Smooth muscle cell (in vitro differentiated cells): ENCODE results near the gene NRXN3. TPM values are rescaled to one million over a fixed set of nuclear protein-coding genes. Genes with fewer than 3 reads are reported as not detected.

Experiments
- DNase-seq: peaks from one replicate; lab custom pipeline; 2025; ENCODE audit not compliant: unreplicated experiment; lab: John Stamatoyannopoulos, UW
- H2AFZ ChIP-seq: fragments of 200-600 bp; sonication (generic); 2 replicates; pipeline ENCODE4 v1.6.0; 2016; ENCODE audit warnings: antibody characterized with exemption, low read depth, mild to moderate bottlenecking
- H3F3A ChIP-seq: fragments of 200-600 bp; sonication (generic); 2 replicates; pipeline ENCODE4 v1.6.0; 2017; ENCODE audit warnings: antibody characterized with exemption, low read depth
- H3K27ac ChIP-seq: fragments of 200-600 bp; sonication (generic); 2 replicates; pipeline ENCODE4 v1.5.1; 2016; ENCODE audit warnings: low read depth, mild to moderate bottlenecking
- H3K27me3 ChIP-seq: fragments of 200-600 bp; sonication (generic); 2 replicates; pipeline ENCODE4 v1.6.1; 2016; ENCODE audit warnings: low read depth, mild to moderate bottlenecking
- H3K36me3 ChIP-seq: fragments of 200-600 bp; sonication (generic); 2 replicates; pipeline ENCODE4 v1.5.1; 2016; ENCODE audit warnings: low read depth
- H3K4me1 ChIP-seq: fragments of 200-600 bp; sonication (generic); 2 replicates; pipeline ENCODE4 v1.5.1; 2016; ENCODE audit warnings: low read depth
- H3K4me2 ChIP-seq: fragments of 200-600 bp; sonication (generic); 2 replicates; pipeline ENCODE4 v1.6.0; 2016; ENCODE audit warnings: mild to moderate bottlenecking
- H3K4me3 ChIP-seq: fragments of 200-600 bp; sonication (generic); 2 replicates; pipeline ENCODE4 v1.5.1; 2016; ENCODE audit warnings: mild to moderate bottlenecking
- H3K79me2 ChIP-seq: fragments of 200-600 bp; sonication (generic); 2 replicates; pipeline ENCODE4 v1.6.0; 2016; ENCODE audit warnings: low read depth, mild to moderate bottlenecking
- H3K9ac ChIP-seq: fragments of 200-600 bp; sonication (generic); 2 replicates; pipeline ENCODE4 v1.6.0; 2016; ENCODE audit warnings: low read depth
- H3K9me3 ChIP-seq: fragments of 200-600 bp; sonication (generic); replicated peaks from 2 replicates; pipeline ENCODE4 v1.5.1; 2016; ENCODE audit warnings: low read depth
- H4K20me1 ChIP-seq: fragments of 200-600 bp; sonication (generic); 2 replicates; pipeline ENCODE4 v1.6.0; 2016; ENCODE audit warnings: low read depth
- WGBS: methylation state at CpG from one replicate; pipeline ENCODE4 v1.1.7; 2016; ENCODE audit warnings: low lambda C conversion rate; 5-methylcytosine and 5-hydroxymethylcytosine counted together
- polyA plus RNA-seq: library from polyadenylated mRNA; unstranded; fragments of >200 nt; fragmentation: Nextera tagmentation; extraction: Ambion mirVana; gene quantifications from 2 replicates; pipeline ENCODE4 v1.2.1, GENCODE V29; 2016
- total RNA-seq: library from RNA; depleted of rRNA; stranded (reverse); fragments of >200 nt; gene quantifications from 2 replicates; pipeline ENCODE4 v1.2.3, GENCODE V29; 2014
- TF ChIP-seq, protein P1 (sequence below): fragments of 200-600 bp; sonication (generic); IDR thresholded peaks from 2 replicates; pipeline ENCODE4 v1.5.1; 2017; ENCODE audit warnings: borderline replicate concordance, mild to moderate bottlenecking, antibody characterized with exemption; ENCODE audit not compliant: insufficient read depth, poor library complexity, severe bottlenecking

The NRXN3 gene
- total and polyA plus RNA-seq, 2 experiments from 2014 or later = 1.2 to 7.0 TPM

DNA sequence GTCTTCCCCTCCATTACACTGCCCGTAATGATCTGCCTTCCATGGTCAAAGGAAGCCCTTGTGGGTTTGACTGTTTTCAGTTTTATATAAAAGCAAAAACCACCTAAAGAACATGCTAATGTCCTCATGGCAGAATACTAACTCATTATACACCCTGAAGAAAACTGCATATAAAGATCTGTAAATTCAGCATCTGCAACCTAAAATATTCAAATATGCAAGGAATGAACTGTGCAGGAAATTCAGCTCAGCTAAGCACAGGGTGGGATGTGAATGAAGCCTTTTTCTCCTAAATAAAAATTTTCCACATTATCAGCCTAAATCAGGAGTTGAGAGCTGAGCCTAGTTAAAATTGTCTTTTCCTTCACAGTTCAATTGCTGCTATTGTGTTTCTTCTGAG is 128.1 kb downstream of the NRXN3 start:
- Histone ChIP-seq H3K36me3 (no peaks in the 10 kb centered on the region), H3K4me2 (no peak overlapping the region), H3K27me3 (no peaks in the 10 kb centered on the region), H2AFZ (no peak overlapping the region), H3K79me2 (no peaks in the 10 kb centered on the region), H3K27ac (no peak overlapping the region), H3F3A (no peaks in the 10 kb centered on the region), H3K9me3 (no peaks in the 10 kb centered on the region), H4K20me1 (no peaks in the 10 kb centered on the region), H3K9ac (no peak overlapping the region), H3K4me3 (no peak overlapping the region), H3K4me1 (peaks cover 10% of the 10 kb centered on the region)
- WGBS = 85% methylated on average over 1 of the region's 1 CpG
- TF ChIP-seq, protein P1, sequence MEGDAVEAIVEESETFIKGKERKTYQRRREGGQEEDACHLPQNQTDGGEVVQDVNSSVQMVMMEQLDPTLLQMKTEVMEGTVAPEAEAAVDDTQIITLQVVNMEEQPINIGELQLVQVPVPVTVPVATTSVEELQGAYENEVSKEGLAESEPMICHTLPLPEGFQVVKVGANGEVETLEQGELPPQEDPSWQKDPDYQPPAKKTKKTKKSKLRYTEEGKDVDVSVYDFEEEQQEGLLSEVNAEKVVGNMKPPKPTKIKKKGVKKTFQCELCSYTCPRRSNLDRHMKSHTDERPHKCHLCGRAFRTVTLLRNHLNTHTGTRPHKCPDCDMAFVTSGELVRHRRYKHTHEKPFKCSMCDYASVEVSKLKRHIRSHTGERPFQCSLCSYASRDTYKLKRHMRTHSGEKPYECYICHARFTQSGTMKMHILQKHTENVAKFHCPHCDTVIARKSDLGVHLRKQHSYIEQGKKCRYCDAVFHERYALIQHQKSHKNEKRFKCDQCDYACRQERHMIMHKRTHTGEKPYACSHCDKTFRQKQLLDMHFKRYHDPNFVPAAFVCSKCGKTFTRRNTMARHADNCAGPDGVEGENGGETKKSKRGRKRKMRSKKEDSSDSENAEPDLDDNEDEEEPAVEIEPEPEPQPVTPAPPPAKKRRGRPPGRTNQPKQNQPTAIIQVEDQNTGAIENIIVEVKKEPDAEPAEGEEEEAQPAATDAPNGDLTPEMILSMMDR = no peak
- DNase-seq = no peak

DNA sequence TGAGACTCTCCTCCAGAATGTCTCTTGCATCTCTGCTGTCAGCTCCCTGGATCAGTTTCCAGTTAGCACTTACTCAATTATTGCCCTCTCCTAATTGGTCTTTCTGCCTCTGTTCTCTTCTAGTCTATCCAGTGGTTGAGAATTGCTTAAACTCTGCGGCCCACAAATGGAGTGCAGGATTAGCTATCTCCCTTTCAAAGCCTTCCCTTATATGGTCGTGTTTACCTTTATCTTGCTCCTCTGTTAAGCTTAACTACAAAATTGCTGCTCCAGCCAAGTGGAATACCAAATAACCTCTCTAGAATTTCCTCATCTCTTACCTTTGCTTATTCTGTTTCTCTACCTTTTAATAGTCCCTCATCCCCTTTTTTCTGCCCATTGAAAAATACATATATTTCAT is 132.7 kb downstream of the NRXN3 start:
- no peaks in the 10 kb centered on the region for H3K79me2 ChIP-seq
- H3K9me3 ChIP-seq = no peaks in the 10 kb centered on the region
- H3K9ac ChIP-seq = no peak overlapping the region
- H3K4me2 ChIP-seq = no peak overlapping the region
- H3K27me3 ChIP-seq = no peaks in the 10 kb centered on the region
- H3K36me3 ChIP-seq = no peaks in the 10 kb centered on the region
- H3K27ac ChIP-seq = no peak overlapping the region
- WGBS = 34% methylated on average over 2 of the region's 2 CpGs
- H3F3A ChIP-seq = no peaks in the 10 kb centered on the region
- no peaks in the 10 kb centered on the region for H4K20me1 ChIP-seq
- H3K4me1 ChIP-seq = peaks cover 14% of the 10 kb centered on the region
- TF ChIP-seq, protein P1 = no peak
- no peak for DNase-seq
- H2AFZ ChIP-seq = no peak overlapping the region
- H3K4me3 ChIP-seq = no peak overlapping the region

DNA sequence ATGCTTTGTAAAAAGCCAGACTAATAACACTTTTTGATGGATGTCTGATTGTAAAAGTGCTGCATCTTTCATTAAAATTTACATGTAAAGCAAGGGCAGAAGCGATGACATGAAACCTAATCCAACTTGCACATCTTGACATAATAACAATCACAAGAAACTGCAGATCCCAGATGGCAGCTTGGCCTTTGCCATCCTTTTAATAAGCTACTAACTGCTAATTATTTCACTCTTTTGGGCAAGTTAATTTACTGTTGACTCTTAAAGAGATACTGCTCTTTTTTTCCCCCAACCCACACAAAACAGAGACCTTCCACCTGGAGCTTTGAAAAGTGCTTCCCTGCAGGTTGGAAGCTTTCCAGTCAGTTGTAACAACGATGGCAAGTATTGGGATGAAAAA is 137.5 kb downstream of the NRXN3 start:
- no peaks in the 10 kb centered on the region for H3K27me3 ChIP-seq
- H3K36me3 ChIP-seq = no peaks in the 10 kb centered on the region
- no peaks in the 10 kb centered on the region for H3K9me3 ChIP-seq
- H3K27ac ChIP-seq = no peak overlapping the region
- no peak overlapping the region for H2AFZ ChIP-seq
- peaks cover 14% of the 10 kb centered on the region for H3K4me1 ChIP-seq
- TF ChIP-seq, protein P1 = no peak
- H3K79me2 ChIP-seq = no peaks in the 10 kb centered on the region
- H3F3A ChIP-seq = no peaks in the 10 kb centered on the region
- H3K4me3 ChIP-seq = no peak overlapping the region
- 91% methylated on average over 2 of the region's 2 CpGs for WGBS
- no peak overlapping the region for H3K4me2 ChIP-seq
- no peaks in the 10 kb centered on the region for H4K20me1 ChIP-seq
- no peak for DNase-seq
- H3K9ac ChIP-seq = no peak overlapping the region

DNA sequence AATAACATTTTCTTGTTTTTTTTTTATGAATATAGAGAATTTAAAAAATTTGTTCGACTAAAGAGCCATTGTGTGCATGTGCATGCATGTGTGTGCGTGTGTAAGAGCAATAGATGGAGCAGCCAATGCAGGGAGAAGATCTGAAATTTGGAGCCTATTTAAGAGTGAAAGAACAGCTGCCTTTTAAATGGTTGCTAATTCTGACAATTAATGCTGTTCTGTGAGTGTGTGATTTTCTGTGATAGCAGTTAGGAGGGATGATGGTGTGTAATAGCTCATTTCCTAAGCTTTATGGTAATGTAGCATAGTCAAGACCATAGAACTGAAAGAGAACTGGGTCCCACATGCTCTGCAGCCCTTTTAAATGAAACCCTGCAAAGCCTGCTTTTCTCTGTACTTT is 137.9 kb downstream of the NRXN3 start:
- WGBS = 95% methylated on average over 2 of the region's 2 CpGs

More for the DNA sequence above, 137.9 kb downstream of the NRXN3 start:
- no peak overlapping the region for H3K9ac ChIP-seq
- no peaks in the 10 kb centered on the region for H3K79me2 ChIP-seq
- H3K9me3 ChIP-seq = no peaks in the 10 kb centered on the region
- H3K4me3 ChIP-seq = no peak overlapping the region
- no peaks in the 10 kb centered on the region for H3K27me3 ChIP-seq
- H3F3A ChIP-seq = no peaks in the 10 kb centered on the region
- H3K27ac ChIP-seq = no peak overlapping the region
- no peaks in the 10 kb centered on the region for H3K36me3 ChIP-seq
- H2AFZ ChIP-seq = no peak overlapping the region
- H3K4me1 ChIP-seq = peaks cover 10% of the 10 kb centered on the region
- no peak overlapping the region for H3K4me2 ChIP-seq
- DNase-seq = no peak
- TF ChIP-seq, protein P1 = no peak
- no peaks in the 10 kb centered on the region for H4K20me1 ChIP-seq
